ENCODE data around the gene YRDC.

The YRDC gene

DNA sequence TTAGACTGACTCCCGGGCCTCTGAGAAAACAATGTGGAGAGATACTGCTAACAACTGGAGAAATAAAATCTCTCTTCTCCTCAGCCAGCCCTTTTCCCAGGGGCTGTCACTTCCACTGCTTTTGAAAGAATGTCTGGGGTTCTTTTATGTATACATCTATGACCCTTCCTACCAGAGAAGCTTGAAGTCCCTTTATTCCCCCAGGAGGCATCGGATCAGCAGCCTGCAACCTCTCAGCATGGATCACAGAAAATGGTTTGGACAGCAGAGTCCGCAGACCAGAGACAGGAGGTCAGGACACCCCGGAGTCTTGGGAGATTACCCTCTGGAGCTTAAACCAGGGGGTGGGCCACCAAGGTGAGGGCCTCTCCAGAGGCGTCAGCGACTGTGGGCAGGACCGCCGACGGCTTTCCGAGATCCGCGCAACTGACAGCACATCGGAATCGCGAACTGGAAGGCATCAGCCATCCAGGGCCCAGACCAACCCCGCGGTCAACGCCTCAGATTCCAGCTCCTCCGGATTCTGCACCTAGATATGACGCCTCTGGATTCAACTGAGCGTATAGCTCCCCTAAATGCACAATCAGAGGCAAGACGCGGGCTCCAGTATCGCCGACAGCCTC, 44.1 kb downstream of the YRDC start:
- no peak for TF ChIP-seq EZH2 (optimal IDR thresholded peaks at IDR 0.05; ENCODE audit: low read depth, low read length)
- TF ChIP-seq, protein P1, sequence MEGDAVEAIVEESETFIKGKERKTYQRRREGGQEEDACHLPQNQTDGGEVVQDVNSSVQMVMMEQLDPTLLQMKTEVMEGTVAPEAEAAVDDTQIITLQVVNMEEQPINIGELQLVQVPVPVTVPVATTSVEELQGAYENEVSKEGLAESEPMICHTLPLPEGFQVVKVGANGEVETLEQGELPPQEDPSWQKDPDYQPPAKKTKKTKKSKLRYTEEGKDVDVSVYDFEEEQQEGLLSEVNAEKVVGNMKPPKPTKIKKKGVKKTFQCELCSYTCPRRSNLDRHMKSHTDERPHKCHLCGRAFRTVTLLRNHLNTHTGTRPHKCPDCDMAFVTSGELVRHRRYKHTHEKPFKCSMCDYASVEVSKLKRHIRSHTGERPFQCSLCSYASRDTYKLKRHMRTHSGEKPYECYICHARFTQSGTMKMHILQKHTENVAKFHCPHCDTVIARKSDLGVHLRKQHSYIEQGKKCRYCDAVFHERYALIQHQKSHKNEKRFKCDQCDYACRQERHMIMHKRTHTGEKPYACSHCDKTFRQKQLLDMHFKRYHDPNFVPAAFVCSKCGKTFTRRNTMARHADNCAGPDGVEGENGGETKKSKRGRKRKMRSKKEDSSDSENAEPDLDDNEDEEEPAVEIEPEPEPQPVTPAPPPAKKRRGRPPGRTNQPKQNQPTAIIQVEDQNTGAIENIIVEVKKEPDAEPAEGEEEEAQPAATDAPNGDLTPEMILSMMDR (IDR thresholded peaks at IDR 0.05; ENCODE audit: low read length), result no peak
- no peak for TF ChIP-seq EZH2phosphoT487 (IDR thresholded peaks at IDR 0.05; ENCODE audit: low read length)
- Histone ChIP-seq H3F3A (ENCODE audit: insufficient read depth, low read length) (no peaks in the 10 kb centered on the region), H4K20me1 (ENCODE audit: insufficient read depth, low read length) (no peaks in the 10 kb centered on the region), H3K27ac (ENCODE audit: low read length) (no peak overlapping the region), H3K4me2 (ENCODE audit: low read depth, low read length) (no peak overlapping the region), H3K79me2 (ENCODE audit: low read length) (no peaks in the 10 kb centered on the region), H3K4me1 (ENCODE audit: low read length) (peaks cover 7% of the 10 kb centered on the region; the same call in 1 of the 2 replicates), H2AFZ (ENCODE audit: low read length) (no peak overlapping the region), H3K36me3 (replicated peaks; ENCODE audit: insufficient read depth, low read length) (no peaks in the 10 kb centered on the region), H3K4me3 (ENCODE audit: low read length) (no peak overlapping the region), H3K9me2 (replicated peaks; ENCODE audit: insufficient read depth, low read length) (no peaks in the 10 kb centered on the region), H3K27me3 (replicated peaks; ENCODE audit: insufficient read depth, low read length) (peaks cover 60% of the 10 kb centered on the region), H3K9me3 (replicated peaks; ENCODE audit: insufficient read depth, low read length) (no peaks in the 10 kb centered on the region), H3K9ac (ENCODE audit: low read length) (no peak overlapping the region)
- no peak for DNase-seq

DNA sequence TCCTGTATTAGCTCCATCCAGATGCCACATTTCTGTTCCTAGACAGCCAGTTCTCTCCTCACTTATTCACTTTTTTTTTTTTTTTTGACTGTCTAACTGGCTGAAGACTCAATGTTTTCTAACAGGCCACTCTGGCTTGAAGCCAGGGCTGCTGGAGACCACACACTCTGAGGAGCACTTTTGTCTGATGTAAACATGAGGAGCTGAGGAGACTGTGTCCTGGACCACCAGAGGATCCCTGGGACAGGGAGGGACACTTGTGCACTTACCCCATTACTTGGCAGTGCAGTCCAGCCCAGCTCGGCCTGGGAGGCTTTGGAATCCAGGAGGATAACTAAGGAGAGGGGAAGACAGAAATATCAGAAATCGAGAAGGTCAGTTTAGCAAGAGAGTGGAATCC, 45.5 kb downstream of the YRDC start:
- peaks cover 7% of the 10 kb centered on the region; the same call in 1 of the 2 replicates for H3K4me1 ChIP-seq (ENCODE audit: low read length)
- no peaks in the 10 kb centered on the region for H3K36me3 ChIP-seq (replicated peaks; ENCODE audit: insufficient read depth, low read length)
- no peak overlapping the region for H3K4me3 ChIP-seq (ENCODE audit: low read length)
- H4K20me1 ChIP-seq (ENCODE audit: insufficient read depth, low read length), result no peaks in the 10 kb centered on the region
- no peaks in the 10 kb centered on the region for H3K9me3 ChIP-seq (replicated peaks; ENCODE audit: insufficient read depth, low read length)
- H3F3A ChIP-seq (ENCODE audit: insufficient read depth, low read length), result no peaks in the 10 kb centered on the region
- H2AFZ ChIP-seq (ENCODE audit: low read length), result no peak overlapping the region
- no peak overlapping the region for H3K27ac ChIP-seq (ENCODE audit: low read length)
- H3K9ac ChIP-seq (ENCODE audit: low read length), result no peak overlapping the region
- no peak for TF ChIP-seq EZH2phosphoT487 (IDR thresholded peaks at IDR 0.05; ENCODE audit: low read length)
- TF ChIP-seq, protein P1 (IDR thresholded peaks at IDR 0.05; ENCODE audit: low read length), result no peak
- no peak overlapping the region for H3K4me2 ChIP-seq (ENCODE audit: low read depth, low read length)
- H3K27me3 ChIP-seq (replicated peaks; ENCODE audit: insufficient read depth, low read length), result peaks cover 60% of the 10 kb centered on the region
- H3K79me2 ChIP-seq (ENCODE audit: low read length), result no peaks in the 10 kb centered on the region
- DNase-seq, result no peak
- H3K9me2 ChIP-seq (replicated peaks; ENCODE audit: insufficient read depth, low read length), result no peaks in the 10 kb centered on the region

DNA sequence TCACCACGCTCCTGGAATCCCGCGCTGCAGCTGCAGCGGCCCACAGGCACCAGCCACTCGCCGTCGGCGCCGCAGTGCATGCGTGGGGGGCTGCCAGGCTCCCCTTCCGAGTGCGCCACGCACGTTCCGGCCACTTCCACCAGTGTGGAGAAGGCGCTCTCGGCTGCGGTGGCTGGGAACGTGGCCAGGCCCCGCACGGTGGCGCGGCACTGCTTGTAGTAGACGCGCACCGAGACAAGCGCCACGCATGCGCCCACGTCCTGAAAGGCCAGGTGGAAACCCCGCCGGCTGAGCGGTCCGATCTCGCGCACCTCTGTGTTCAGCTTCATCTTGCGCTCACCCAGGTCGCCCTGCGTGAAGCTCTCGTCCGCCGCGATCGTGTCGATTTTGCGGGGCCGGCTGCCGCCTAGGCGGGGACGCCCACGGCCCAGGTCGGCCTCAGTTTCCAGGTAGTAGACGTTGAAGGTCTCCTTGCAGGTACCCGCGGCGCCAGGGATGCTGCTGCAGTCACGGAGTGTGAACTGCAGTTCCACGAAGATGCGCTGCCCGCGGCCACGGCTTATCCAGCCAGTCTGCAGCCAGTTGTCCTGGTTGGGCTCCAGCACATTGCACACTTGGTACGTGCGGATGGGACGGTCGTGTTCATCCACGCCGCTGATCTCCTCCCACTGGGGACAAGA, 46.5 kb downstream of the YRDC start:
- no peak overlapping the region for H3K27ac ChIP-seq (ENCODE audit: low read length)
- H3K27me3 ChIP-seq (replicated peaks; ENCODE audit: insufficient read depth, low read length), result peaks cover 55% of the 10 kb centered on the region
- no peak overlapping the region for H3K4me3 ChIP-seq (ENCODE audit: low read length)
- no peak overlapping the region for H3K4me2 ChIP-seq (ENCODE audit: low read depth, low read length)
- no peaks in the 10 kb centered on the region for H3K9me2 ChIP-seq (replicated peaks; ENCODE audit: insufficient read depth, low read length)
- no peaks in the 10 kb centered on the region for H3K9me3 ChIP-seq (replicated peaks; ENCODE audit: insufficient read depth, low read length)
- TF ChIP-seq EZH2 (optimal IDR thresholded peaks at IDR 0.05; ENCODE audit: low read depth, low read length) (no peak), EZH2phosphoT487 (IDR thresholded peaks at IDR 0.05; ENCODE audit: low read length) (no peak)
- TF ChIP-seq, protein P1 (IDR thresholded peaks at IDR 0.05; ENCODE audit: low read length), result no peak
- no peak overlapping the region for H2AFZ ChIP-seq (ENCODE audit: low read length)
- no peaks in the 10 kb centered on the region for H3K79me2 ChIP-seq (ENCODE audit: low read length)
- H3K36me3 ChIP-seq (replicated peaks; ENCODE audit: insufficient read depth, low read length), result no peaks in the 10 kb centered on the region
- no peak for DNase-seq
- no peaks in the 10 kb centered on the region for H4K20me1 ChIP-seq (ENCODE audit: insufficient read depth, low read length)
- peaks cover 4% of the 10 kb centered on the region; the same call in 1 of the 2 replicates for H3K4me1 ChIP-seq (ENCODE audit: low read length)
- H3F3A ChIP-seq (ENCODE audit: insufficient read depth, low read length), result no peaks in the 10 kb centered on the region
- no peak overlapping the region for H3K9ac ChIP-seq (ENCODE audit: low read length)
